Measurements from ENCODE around the gene IL11. TPM values are rescaled to one million over a fixed set of nuclear protein-coding genes. Genes with fewer than 3 reads are reported as not detected.

The IL11 gene
- total and polyA plus RNA-seq, 2 of the 13 experiments (the other 11 are each of a cell fraction or from before 2014, with no cell fraction given) = 2.5 to 2.9 TPM

- peaks cover 12% of the 10 kb centered on the region for H4K20me1 ChIP-seq (ENCODE audit: insufficient read depth, low read length)
- ChIA-PET POLR2A (no interaction called here), CTCF (ENCODE audit: low intra/inter-chr PET ratio, low total read pairs) (no interaction called here)
- peaks cover 0 to 7% of the 10 kb centered on the region in 2 experiments; a peak in 1 of 5 replicates for H3K27me3 ChIP-seq (ENCODE audit: control insufficient read depth in 1 of 2, insufficient read depth in 2 of 2, low read length in 2 of 2)
- no peak overlapping the region for H3K9ac ChIP-seq (ENCODE audit: insufficient read depth, low read depth, low read length)
- WGBS (ENCODE audit: low lambda C conversion rate) = 88% methylated on average over 5 of the region's 5 CpGs
- H3K27ac ChIP-seq (ENCODE audit: extremely low read length, insufficient read depth, low read length) = no peak overlapping the region
- intact Hi-C loops (cut with micrococcal nuclease; ENCODE audit: unreplicated experiment) = no loop called here
- H3K4me2 ChIP-seq (ENCODE audit: low read depth, low read length) = no peak overlapping the region
- no peak for ATAC-seq
- H2AFZ ChIP-seq (ENCODE audit: low read length) = no peak overlapping the region
- H3K36me3 ChIP-seq (replicated peaks in 1 of 2; ENCODE audit: control insufficient read depth in 1 of 2, insufficient read depth in 2 of 2, low read length in 2 of 2) = peaks cover 0 to 4% of the 10 kb centered on the region in 2 experiments; a peak in 1 of 5 replicates
- no peak for FAIRE-seq
- peaks cover 16% of the 10 kb centered on the region for H3K79me2 ChIP-seq (ENCODE audit: insufficient read depth, low read length)
- no TSS peak for BruUV-seq (replicated peaks)
- H3K4me1 ChIP-seq (ENCODE audit: insufficient read depth, low read length) = peaks cover 33% of the 10 kb centered on the region
- in situ Hi-C loops (cut with HindIII; ENCODE audit: extremely low pct_ligation_motif_present, low pct_unique_long_range_greater_than_20kb) = no loop called here
- no peak overlapping the region for H3K4me3 ChIP-seq (replicated peaks in 1 of 3; ENCODE audit: insufficient read depth in 1 of 3, low read depth in 2 of 3, low read length in 3 of 3)
- DNase-seq (ENCODE audit: low spot score) = no peak
- TF ChIP-seq RFXAP (CRISPR knock-in tag; IDR thresholded peaks at IDR 0.05; ENCODE audit: borderline replicate concordance) = no peak
- TF ChIP-seq ZNF530 (CRISPR knock-in tag; IDR thresholded peaks at IDR 0.05; ENCODE audit: low read depth) = no peak
- TF ChIP-seq GLI4 (CRISPR knock-in tag; IDR thresholded peaks at IDR 0.05; ENCODE audit: borderline replicate concordance) = no peak
- no peak for TF ChIP-seq RFX5 (IDR thresholded peaks at IDR 0.05; ENCODE audit: low read depth, low read length)
- no peaks in the 10 kb centered on the region for H3K9me3 ChIP-seq (ENCODE audit: low read length)
Measured at GRCh38 chr19:55382013-55382412, 11.8 kb upstream of the IL11 start.

- ATAC-seq = no peak
- H3K27me3 ChIP-seq (ENCODE audit: control insufficient read depth in 1 of 2, insufficient read depth in 2 of 2, low read length in 2 of 2) = 0 out of 5 replicates have a peak, but pooled peaks cover 0 to 7% of the 10 kb centered on the region in 2 experiments
- ChIA-PET POLR2A (no interaction called here), CTCF (ENCODE audit: low intra/inter-chr PET ratio, low total read pairs) (no interaction called here)
- H3K4me1 ChIP-seq (ENCODE audit: insufficient read depth, low read length) = peaks cover 50% of the 10 kb centered on the region
- H2AFZ ChIP-seq (ENCODE audit: low read length) = no peak overlapping the region
- no peaks in the 10 kb centered on the region for H4K20me1 ChIP-seq (ENCODE audit: insufficient read depth, low read length)
- TF ChIP-seq MAFF (IDR thresholded peaks at IDR 0.05; ENCODE audit: low read depth, low read length) (no peak), ZNF549 (CRISPR knock-in tag; IDR thresholded peaks at IDR 0.05) (no peak), RBM22 (optimal IDR thresholded peaks at IDR 0.05; ENCODE audit: low read length) (no peak), ATF4 (CRISPR knock-in tag; IDR thresholded peaks at IDR 0.05) (no peak), TAF1 (CRISPR knock-in tag; IDR thresholded peaks at IDR 0.05) (no peak), ZFP36L1 (CRISPR knock-in tag; IDR thresholded peaks at IDR 0.05) (no peak), ZNF720 (CRISPR knock-in tag; IDR thresholded peaks at IDR 0.05) (no peak), ZNF33B (CRISPR knock-in tag; IDR thresholded peaks at IDR 0.05) (no peak), ONECUT2 (CRISPR knock-in tag; IDR thresholded peaks at IDR 0.05) (no peak), GLI4 (CRISPR knock-in tag; IDR thresholded peaks at IDR 0.05; ENCODE audit: borderline replicate concordance) (no peak), ZSCAN25 (CRISPR knock-in tag; IDR thresholded peaks at IDR 0.05) (no peak), ZNF629 (CRISPR knock-in tag; conservative IDR thresholded peaks at IDR 0.05) (no peak), ARNT2 (CRISPR knock-in tag; IDR thresholded peaks at IDR 0.05; ENCODE audit: low read depth) (no peak), ZFYVE20 (CRISPR knock-in tag; IDR thresholded peaks at IDR 0.05; ENCODE audit: borderline replicate concordance, low read depth) (no peak), KLF13 (CRISPR knock-in tag; IDR thresholded peaks at IDR 0.05) (no peak), FUBP1 (CRISPR knock-in tag; IDR thresholded peaks at IDR 0.05; ENCODE audit: borderline replicate concordance) (no peak)
- no peaks in the 10 kb centered on the region for H3K36me3 ChIP-seq (replicated peaks in 1 of 2; ENCODE audit: control insufficient read depth in 1 of 2, insufficient read depth in 2 of 2, low read length in 2 of 2)
- no peak for DNase-seq (ENCODE audit: low spot score)
- intact Hi-C loops (cut with micrococcal nuclease; ENCODE audit: unreplicated experiment) (no loop called here), in situ Hi-C loops (cut with HindIII; ENCODE audit: extremely low pct_ligation_motif_present, low pct_unique_long_range_greater_than_20kb) (no loop called here)
- H3K79me2 ChIP-seq (ENCODE audit: insufficient read depth, low read length) = no peaks in the 10 kb centered on the region
- no TSS peak for BruUV-seq (replicated peaks)
- H3K9ac ChIP-seq (ENCODE audit: insufficient read depth, low read depth, low read length) = no peak overlapping the region
- H3K4me2 ChIP-seq (ENCODE audit: low read depth, low read length) = no peak overlapping the region
- H3K9me3 ChIP-seq (ENCODE audit: low read length) = no peaks in the 10 kb centered on the region
- no peak for FAIRE-seq
- H3K27ac ChIP-seq (ENCODE audit: extremely low read length, insufficient read depth, low read length) = no peak overlapping the region
- no peak overlapping the region for H3K4me3 ChIP-seq (replicated peaks in 1 of 3; ENCODE audit: insufficient read depth in 1 of 3, low read depth in 2 of 3, low read length in 3 of 3)
- WGBS (ENCODE audit: low lambda C conversion rate) = 44% methylated on average over 10 of the region's 11 CpGs
Measured at GRCh38 chr19:55379174-55379573, 8.9 kb upstream of the IL11 start.
